Peyer's patch (tissue), 4 donors: ENCODE data around the gene ADAMTSL2.

Experiments
- CTCF ChIP-seq, 6 experiments: fragments of 450-650 bp in 4 of 6; fragments of 200-600 bp in 2 of 6; sonication (generic) in 1 of 6; IDR thresholded peaks; one replicate each; pipeline ENCODE4 v1.5.1; 2017 to 2019; ENCODE audit warnings: antibody characterized with exemption in 6 of 6, mild to moderate bottlenecking in 3 of 6, moderate library complexity in 1 of 6
- POLR2A ChIP-seq, 2 donors: fragments of 450-650 bp; IDR thresholded peaks; one replicate each; pipeline ENCODE4 v1.5.1; 2017; ENCODE audit warnings: antibody characterized with exemption in 2 of 2, mild to moderate bottlenecking in 2 of 2, moderate library complexity in 2 of 2

GRCh38 chr9:133492061-133493021 lies 42.2 kb upstream of the ADAMTSL2 start:
- TF ChIP-seq CTCF (IDR thresholded peaks at IDR 0.05) = no peak
- no peak for TF ChIP-seq POLR2A (IDR thresholded peaks at IDR 0.05)
